Fibroblast of lung (primary cell): ENCODE results near the gene PIAS1.

ENCODE experiments used
- CTCF ChIP-seq, 2 donors: IDR thresholded peaks in 1 of 2; conservative IDR thresholded peaks in 1 of 2; 1 replicate in 1 of 2; 2 replicates in 1 of 2; pipeline ENCODE4 v1.5.1; 2011 to 2012; ENCODE audit warnings: low read length in 2 of 2, control low read depth in 1 of 2, inconsistent platforms in 1 of 2, low read depth in 1 of 2, mild to moderate bottlenecking in 1 of 2
- EZH2 ChIP-seq: IDR thresholded peaks from 2 replicates; pipeline ENCODE4 v1.5.1; 2012; ENCODE audit warnings: low read length, control low read depth, mild to moderate bottlenecking; ENCODE audit errors: missing control alignments

- TF ChIP-seq CTCF (conservative IDR thresholded peaks at IDR 0.05 in 1 of 2, IDR thresholded peaks at IDR 0.05 in 1 of 2; ENCODE audit: low read depth in 1 of 2, low read length in 2 of 2), result no peak
- TF ChIP-seq EZH2, result no peak
Measured at GRCh38 chr15:68227643-68228142, 173.6 kb downstream of the PIAS1 start.
